GM12801 (cell line): ENCODE measurements around the gene BCAN.

Experiments
- TF ChIP-seq, protein P1 (sequence below): IDR thresholded peaks from one replicate; pipeline ENCODE4 v1.5.1; 2011; ENCODE audit warnings: control low read depth; ENCODE audit not compliant: insufficient read length; ENCODE audit errors: extremely low read depth

Gene BCAN

DNA sequence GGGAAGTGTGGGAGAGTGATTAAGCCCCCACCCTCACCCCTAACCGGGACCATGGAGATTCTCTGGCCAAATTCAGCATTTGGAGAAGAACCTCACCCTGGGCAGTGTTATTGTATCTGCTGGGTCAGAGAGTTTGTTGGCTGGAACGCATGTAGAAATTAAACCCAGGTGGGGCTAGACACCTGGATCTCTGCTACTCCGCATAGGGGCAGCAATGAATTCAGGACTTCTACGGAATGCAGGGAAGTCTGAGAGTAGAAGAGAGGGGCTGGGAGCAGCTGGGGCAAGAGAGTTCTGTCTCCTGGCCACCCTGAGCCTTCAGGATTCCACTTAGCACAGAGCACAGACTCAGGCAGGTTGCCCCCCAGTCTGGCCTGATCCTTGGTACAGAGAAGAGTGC, 67.1 kb downstream of the BCAN start:
- TF ChIP-seq, protein P1, sequence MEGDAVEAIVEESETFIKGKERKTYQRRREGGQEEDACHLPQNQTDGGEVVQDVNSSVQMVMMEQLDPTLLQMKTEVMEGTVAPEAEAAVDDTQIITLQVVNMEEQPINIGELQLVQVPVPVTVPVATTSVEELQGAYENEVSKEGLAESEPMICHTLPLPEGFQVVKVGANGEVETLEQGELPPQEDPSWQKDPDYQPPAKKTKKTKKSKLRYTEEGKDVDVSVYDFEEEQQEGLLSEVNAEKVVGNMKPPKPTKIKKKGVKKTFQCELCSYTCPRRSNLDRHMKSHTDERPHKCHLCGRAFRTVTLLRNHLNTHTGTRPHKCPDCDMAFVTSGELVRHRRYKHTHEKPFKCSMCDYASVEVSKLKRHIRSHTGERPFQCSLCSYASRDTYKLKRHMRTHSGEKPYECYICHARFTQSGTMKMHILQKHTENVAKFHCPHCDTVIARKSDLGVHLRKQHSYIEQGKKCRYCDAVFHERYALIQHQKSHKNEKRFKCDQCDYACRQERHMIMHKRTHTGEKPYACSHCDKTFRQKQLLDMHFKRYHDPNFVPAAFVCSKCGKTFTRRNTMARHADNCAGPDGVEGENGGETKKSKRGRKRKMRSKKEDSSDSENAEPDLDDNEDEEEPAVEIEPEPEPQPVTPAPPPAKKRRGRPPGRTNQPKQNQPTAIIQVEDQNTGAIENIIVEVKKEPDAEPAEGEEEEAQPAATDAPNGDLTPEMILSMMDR, result no peak
